Tibial nerve (tissue), 4 donors: ENCODE results near the gene M1AP.

Experiments used
- EP300 ChIP-seq, 2 donors: sonication (generic); formaldehyde crosslinking; IDR thresholded peaks; one replicate each; pipeline ENCODE4 v1.6.1; 2017; ENCODE audit warnings: antibody characterized with exemption in 2 of 2, mild to moderate bottlenecking in 1 of 2
- TF ChIP-seq, protein P1 (sequence below), 5 experiments: fragments of 200-600 bp in 3 of 5; fragments of 450-650 bp in 2 of 5; sonication (generic) in 3 of 5; IDR thresholded peaks; one replicate each; pipeline ENCODE4 v1.5.1; 2016 to 2019; ENCODE audit warnings: antibody characterized with exemption in 5 of 5, mild to moderate bottlenecking in 3 of 5, moderate library complexity in 2 of 5

DNA sequence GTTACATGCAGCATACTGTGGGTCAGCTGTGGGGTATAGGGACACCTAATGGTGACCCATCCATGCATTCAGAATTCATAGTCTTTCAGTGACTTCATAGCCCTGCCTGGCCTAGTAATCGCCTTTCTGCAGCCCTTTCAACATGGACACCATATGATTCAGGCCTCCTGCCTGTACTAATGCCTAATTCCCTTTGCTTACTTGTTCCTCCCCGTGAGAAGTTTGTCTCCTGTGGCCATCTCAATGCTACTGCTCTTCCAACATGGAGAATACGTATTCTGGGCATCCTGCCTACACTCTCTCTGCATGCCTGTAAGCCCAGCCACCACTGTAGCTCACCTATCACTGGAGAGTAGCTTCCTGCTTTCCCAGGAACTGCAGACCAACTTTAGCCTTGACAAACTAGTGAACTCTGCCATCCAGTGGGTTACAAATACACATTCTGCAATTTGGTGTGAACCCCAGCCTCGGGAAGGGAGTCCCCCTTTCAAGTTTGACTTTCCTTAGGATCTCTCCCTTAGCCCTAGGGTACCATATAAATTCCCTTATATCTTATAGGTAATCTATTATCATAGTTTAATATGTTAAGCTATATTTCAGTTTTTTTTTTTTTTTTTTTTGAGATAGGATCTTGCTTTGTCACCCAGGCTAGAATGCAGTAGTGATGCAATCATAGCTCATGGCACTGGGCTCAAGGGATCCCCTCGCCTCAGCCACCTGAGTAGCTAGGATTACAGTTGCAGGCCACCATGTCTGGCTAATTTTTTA, 22.3 kb downstream of the M1AP start:
- no peak for TF ChIP-seq EP300 (IDR thresholded peaks at IDR 0.05)
- TF ChIP-seq, protein P1, sequence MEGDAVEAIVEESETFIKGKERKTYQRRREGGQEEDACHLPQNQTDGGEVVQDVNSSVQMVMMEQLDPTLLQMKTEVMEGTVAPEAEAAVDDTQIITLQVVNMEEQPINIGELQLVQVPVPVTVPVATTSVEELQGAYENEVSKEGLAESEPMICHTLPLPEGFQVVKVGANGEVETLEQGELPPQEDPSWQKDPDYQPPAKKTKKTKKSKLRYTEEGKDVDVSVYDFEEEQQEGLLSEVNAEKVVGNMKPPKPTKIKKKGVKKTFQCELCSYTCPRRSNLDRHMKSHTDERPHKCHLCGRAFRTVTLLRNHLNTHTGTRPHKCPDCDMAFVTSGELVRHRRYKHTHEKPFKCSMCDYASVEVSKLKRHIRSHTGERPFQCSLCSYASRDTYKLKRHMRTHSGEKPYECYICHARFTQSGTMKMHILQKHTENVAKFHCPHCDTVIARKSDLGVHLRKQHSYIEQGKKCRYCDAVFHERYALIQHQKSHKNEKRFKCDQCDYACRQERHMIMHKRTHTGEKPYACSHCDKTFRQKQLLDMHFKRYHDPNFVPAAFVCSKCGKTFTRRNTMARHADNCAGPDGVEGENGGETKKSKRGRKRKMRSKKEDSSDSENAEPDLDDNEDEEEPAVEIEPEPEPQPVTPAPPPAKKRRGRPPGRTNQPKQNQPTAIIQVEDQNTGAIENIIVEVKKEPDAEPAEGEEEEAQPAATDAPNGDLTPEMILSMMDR (IDR thresholded peaks at IDR 0.05): no peak
